ENCODE results near the gene TPK1.
"Not testable (repeated sequence)": the region's sequence is repeated elsewhere in the genome, so short reads cannot be mapped to it uniquely, and the experiment has no call there.

Gene TPK1

GRCh38 chr7:144629598-144629997 is 206.3 kb downstream of the TPK1 start:
- DNase-seq (ENCODE audit: low read depth), result no peak

- no peak for DNase-seq (ENCODE audit: low read depth)
These were observed 206.8 kb downstream of the TPK1 start for GRCh38 chr7:144629011-144629410.

- no peak for DNase-seq (ENCODE audit: low read depth)
These were observed 207.7 kb downstream of the TPK1 start for GRCh38 chr7:144628176-144628575.

GRCh38 chr7:144622745-144623144 is 213.1 kb downstream of the TPK1 start:
- no peak for DNase-seq (ENCODE audit: low read depth)

GRCh38 chr7:144606261-144606660 is 229.6 kb downstream of the TPK1 start:
- peak; percentile 51 for DNase-seq (ENCODE audit: low read depth)

- no peak for DNase-seq (ENCODE audit: low read depth)
These were observed 238.9 kb downstream of the TPK1 start for GRCh38 chr7:144596953-144597352.

- no peak for DNase-seq (ENCODE audit: low read depth)
These were observed 241.3 kb downstream of the TPK1 start for GRCh38 chr7:144594580-144594979.

GRCh38 chr7:144588559-144589051 is 247.2 kb downstream of the TPK1 start:
- DNase-seq (ENCODE audit: low read depth), result no peak

- no peak for DNase-seq (ENCODE audit: low read depth)
These were observed 248.2 kb downstream of the TPK1 start for GRCh38 chr7:144587701-144588100.

- no peak for DNase-seq (ENCODE audit: low read depth)
These were observed 251.1 kb downstream of the TPK1 start for GRCh38 chr7:144584726-144585125.

GRCh38 chr7:144579687-144580086 is 256.2 kb downstream of the TPK1 start:
- no peak for DNase-seq (ENCODE audit: low read depth)

GRCh38 chr7:144575456-144575855 is 260.4 kb downstream of the TPK1 start:
- no peak for DNase-seq (ENCODE audit: low read depth)

- DNase-seq (ENCODE audit: low read depth), result not testable (repeated sequence)
These were observed 261.1 kb downstream of the TPK1 start for GRCh38 chr7:144574753-144575152.

- DNase-seq (ENCODE audit: low read depth), result no peak
These were observed 267.6 kb downstream of the TPK1 start for GRCh38 chr7:144568233-144568632.

GRCh38 chr7:144565586-144565985 is 270.3 kb downstream of the TPK1 start:
- no peak for DNase-seq (ENCODE audit: low read depth)

- no peak for DNase-seq (ENCODE audit: low read depth)
These were observed 286.0 kb downstream of the TPK1 start for GRCh38 chr7:144549861-144550260.

- no peak for DNase-seq (ENCODE audit: low read depth)
These were observed 287.3 kb downstream of the TPK1 start for GRCh38 chr7:144548556-144548955.

- DNase-seq (ENCODE audit: low read depth), result no peak
These were observed 288.0 kb downstream of the TPK1 start for GRCh38 chr7:144547888-144548287.

- no peak for DNase-seq (ENCODE audit: low read depth)
These were observed 289.1 kb downstream of the TPK1 start for GRCh38 chr7:144546782-144547181.

- DNase-seq (ENCODE audit: low read depth), result peak; percentile 6
These were observed 290.5 kb downstream of the TPK1 start for GRCh38 chr7:144545330-144545729.

- no peak for DNase-seq (ENCODE audit: low read depth)
These were observed 301.0 kb downstream of the TPK1 start for GRCh38 chr7:144534655-144535395.

- no peak for DNase-seq (ENCODE audit: low read depth)
These were observed 301.7 kb downstream of the TPK1 start for GRCh38 chr7:144534196-144534595.

GRCh38 chr7:144531181-144531580 is 304.7 kb downstream of the TPK1 start:
- DNase-seq (ENCODE audit: low read depth), result no peak

- no peak for DNase-seq (ENCODE audit: low read depth)
These were observed 306.5 kb downstream of the TPK1 start for GRCh38 chr7:144529269-144529926.

Measured in amniotic epithelial cell (primary cell).